Naive thymus-derived CD4-positive, alpha-beta T cell (primary cell): ENCODE results near the gene HTR3D. TPM values are rescaled to one million over a fixed set of nuclear protein-coding genes. Genes with fewer than 3 reads are reported as not detected.
"Not testable (repeated sequence)": the region's sequence is repeated elsewhere in the genome, so short reads cannot be mapped to it uniquely, and the experiment has no call there.

ENCODE experiments used
- ATAC-seq: fragments of 150-1000 bp; cut with Tn5 transposase; 2 replicates; pipeline ENCODE4 v1.10.0; 2021; ENCODE audit warnings: mild to moderate bottlenecking, moderate library complexity
- CTCF ChIA-PET: fragments of 350-600 bp; sonication (Branson Sonifier 250); formaldehyde crosslinking; loops from one replicate; lab custom pipeline; 2021; ENCODE audit warnings: antibody characterized with exemption; lab: Charles Lee
- POLR2A ChIA-PET: fragments of 350-600 bp; sonication (Branson Sonifier 250); formaldehyde crosslinking; loops from one replicate; lab custom pipeline; 2021; ENCODE audit warnings: antibody characterized with exemption, inconsistent platforms; lab: Charles Lee
- DNase-seq, 9 donors: peaks; one replicate each; pipeline versions ENCODE4 v3.0.0 to v3.0.0-alpha.2; 2020 to 2022; ENCODE audit warnings: mixed read lengths in 1 of 9
- H3K27ac ChIP-seq: one replicate; pipeline ENCODE4 v1.7.0; 2013; ENCODE audit warnings: mild to moderate bottlenecking, low read depth, low read length, moderate library complexity
- H3K27me3 ChIP-seq, 2 donors: one replicate each; pipeline ENCODE4 v1.7.0; 2013; ENCODE audit warnings: low read length in 2 of 2, mild to moderate bottlenecking in 2 of 2, moderate library complexity in 2 of 2; ENCODE audit not compliant: control insufficient read depth in 2 of 2, insufficient read depth in 2 of 2
- H3K36me3 ChIP-seq, 3 experiments: 1 replicate in 2 of 3; 2 replicates in 1 of 3; pipeline ENCODE4 v1.7.0; 2013; ENCODE audit warnings: low read length in 3 of 3, mild to moderate bottlenecking in 3 of 3, moderate library complexity in 1 of 3; ENCODE audit not compliant: insufficient read depth in 3 of 3, control insufficient read depth in 2 of 3
- H3K4me1 ChIP-seq, 2 donors: one replicate each; pipeline ENCODE4 v1.7.0; 2013; ENCODE audit warnings: low read length in 2 of 2, mild to moderate bottlenecking in 2 of 2, moderate library complexity in 1 of 2; ENCODE audit not compliant: control insufficient read depth in 2 of 2, insufficient read depth in 2 of 2
- H3K4me3 ChIP-seq: 2 replicates; pipeline ENCODE4 v1.7.0; 2013; ENCODE audit warnings: mild to moderate bottlenecking, low read length
- H3K9me3 ChIP-seq, 3 experiments: 1 replicate in 2 of 3; 2 replicates in 1 of 3; pipeline ENCODE4 v1.7.0; 2013; ENCODE audit warnings: low read length in 3 of 3; ENCODE audit not compliant: control insufficient read depth in 2 of 3
- H3K27ac Mint-ChIP-seq, 9 donors: one replicate each; pipeline ENCODE4 v1.8.0; 2020 to 2022; ENCODE audit warnings: mixed read lengths in 9 of 9, mild to moderate bottlenecking in 8 of 9, moderate library complexity in 5 of 9, inconsistent platforms in 2 of 9
- H3K27me3 Mint-ChIP-seq, 5 donors: one replicate each; pipeline ENCODE4 v1.8.0; 2021 to 2022; ENCODE audit warnings: mixed read lengths in 5 of 5, mild to moderate bottlenecking in 1 of 5
- H3K36me3 Mint-ChIP-seq, 5 donors: one replicate each; pipeline ENCODE4 v1.8.0; 2020 to 2022; ENCODE audit warnings: mixed read lengths in 5 of 5, mild to moderate bottlenecking in 3 of 5, inconsistent platforms in 1 of 5
- H3K4me1 Mint-ChIP-seq, 7 donors: one replicate each; pipeline ENCODE4 v1.8.0; 2020 to 2022; ENCODE audit warnings: mixed read lengths in 7 of 7, mild to moderate bottlenecking in 3 of 7, inconsistent platforms in 1 of 7
- H3K4me3 Mint-ChIP-seq, 10 donors: one replicate each; pipeline ENCODE4 v1.8.0; 2020 to 2022; ENCODE audit warnings: mild to moderate bottlenecking in 10 of 10, mixed read lengths in 10 of 10, moderate library complexity in 6 of 10, inconsistent platforms in 2 of 10
- H3K9me3 Mint-ChIP-seq, 11 donors: one replicate each; pipeline ENCODE4 v1.8.0; 2020 to 2022; ENCODE audit warnings: mixed read lengths in 11 of 11, mild to moderate bottlenecking in 4 of 11, inconsistent platforms in 1 of 11, moderate library complexity in 1 of 11
- intact Hi-C, 2 donors: fragments of 100-400 bp; cut with micrococcal nuclease; formaldehyde crosslinking; loops; one replicate each; pipeline ENCODE4 v1.15.1; 2023
- polyA plus RNA-seq, 2 donors: library from polyadenylated mRNA; unstranded; fragments of 300-500 nt; fragmentation: Illumina TruSeq; gene quantifications; one replicate each; pipeline ENCODE4 v1.2.3, GENCODE V29; 2021
- total RNA-seq, 6 experiments: library from RNA in 5 of 6; stranded (reverse) in 5 of 6; gene quantifications; 1 replicate in 5 of 6; 2 replicates in 1 of 6; pipeline ENCODE4 v1.2.3 and lab custom pipeline; 2021 to 2026

HTR3D gene
- total and polyA plus RNA-seq, 7 experiments from 2014 or later: not detected

DNA sequence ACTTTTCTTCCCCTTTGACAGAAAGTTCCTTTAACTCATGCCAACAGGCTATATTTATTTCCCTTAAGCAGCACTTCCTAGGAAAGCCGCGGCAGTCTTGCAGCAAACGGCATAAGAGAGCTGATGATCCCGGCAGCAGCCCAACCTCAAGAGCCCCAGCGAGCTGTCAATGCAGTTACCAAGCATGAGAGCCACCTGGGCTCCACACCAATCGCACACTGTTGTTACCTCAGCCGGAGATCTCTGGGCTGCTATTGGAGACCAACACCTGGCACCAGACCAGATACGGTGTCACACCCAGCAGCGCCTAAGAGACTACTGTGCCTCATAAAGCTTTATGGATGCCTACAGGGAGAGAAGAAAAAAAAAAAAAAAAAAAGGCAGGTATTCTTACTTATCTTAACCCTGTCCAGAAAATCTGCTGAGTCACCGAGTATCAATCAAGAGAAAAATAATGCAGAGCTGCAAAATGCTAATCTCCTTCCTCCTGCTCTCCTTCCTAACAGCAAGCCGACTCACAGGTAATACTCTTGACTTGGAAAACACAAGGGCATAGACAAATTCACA is 25.5 kb upstream of the HTR3D start:
- H3K27me3 ChIP-seq: no peaks in the 10 kb centered on the region
- ChIA-PET CTCF (no interaction called here), POLR2A (no interaction called here)
- Mint-ChIP-seq H3K9me3 (no peaks in the 10 kb centered on the region), H3K36me3 (peaks cover 4 to 22% (median 13%) of the 10 kb centered on the region in 5 donors), H3K27ac (peak overlapping the region in 1 of 9 donors; percentile 48), H3K4me3 (peak overlapping the region in 2 of 10 donors; percentile 28 to 48), H3K4me1 (peaks cover 10 to 12% (median 11%) of the 10 kb centered on the region in 7 donors), H3K27me3 (no peaks in the 10 kb centered on the region)
- DNase-seq (peak in 5 of 9 donors; percentile 18 to 52 (median 44)), ATAC-seq (peak; percentile 58)
- no peak overlapping the region for H3K27ac ChIP-seq
- no peaks in the 10 kb centered on the region for H3K9me3 ChIP-seq
- H3K36me3 ChIP-seq: peaks cover 0 to 1% (median 0%) of the 10 kb centered on the region in 3 experiments
- no peak overlapping the region for H3K4me3 ChIP-seq
- no peaks in the 10 kb centered on the region for H3K4me1 ChIP-seq
- intact Hi-C loops: no loop called here

DNA sequence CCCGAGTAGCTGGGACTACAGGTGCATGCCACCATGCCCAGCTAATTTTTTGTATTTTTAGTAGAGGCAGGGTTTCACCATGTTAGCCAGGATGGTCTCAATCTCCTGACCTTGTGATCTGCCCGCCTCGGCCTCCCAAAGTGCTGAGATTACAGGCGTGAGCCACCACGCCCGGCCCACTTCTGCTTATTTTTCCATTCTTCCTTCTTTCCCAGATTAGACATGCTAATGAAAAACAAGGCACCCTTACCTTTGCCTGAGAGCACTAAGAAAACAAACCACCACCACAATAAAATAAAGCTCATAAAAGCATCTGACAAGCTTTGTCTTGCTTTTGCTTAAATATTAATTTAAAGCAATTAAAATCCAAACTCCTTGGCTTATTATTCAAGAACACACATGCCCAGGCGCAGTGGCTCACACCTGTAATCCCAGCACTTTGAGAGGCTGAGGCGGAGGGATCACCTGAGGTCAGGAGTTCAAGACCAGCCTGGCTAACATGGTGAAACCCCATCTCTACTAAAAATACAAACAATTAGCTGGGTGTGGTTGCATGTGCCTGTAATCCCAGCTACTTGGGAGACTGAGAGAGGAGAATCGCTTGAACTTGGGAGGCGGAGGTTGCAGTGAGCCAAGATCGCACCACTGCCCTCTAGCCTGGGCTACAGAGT is 24.3 kb upstream of the HTR3D start:
- ATAC-seq, H3K4me3 ChIP-seq, CTCF ChIA-PET, H3K27me3 ChIP-seq, H3K27ac Mint-ChIP-seq, H3K36me3 ChIP-seq, H3K9me3 ChIP-seq, H3K27me3 Mint-ChIP-seq, H3K27ac ChIP-seq, H3K4me1 ChIP-seq, DNase-seq, intact Hi-C loops, H3K9me3 Mint-ChIP-seq, H3K4me3 Mint-ChIP-seq, POLR2A ChIA-PET: not testable (repeated sequence)
- peaks cover 6 to 12% (median 10%) of the 10 kb centered on the region in 7 donors for H3K4me1 Mint-ChIP-seq
- peaks cover 6 to 30% (median 16%) of the 10 kb centered on the region in 5 donors for H3K36me3 Mint-ChIP-seq

DNA sequence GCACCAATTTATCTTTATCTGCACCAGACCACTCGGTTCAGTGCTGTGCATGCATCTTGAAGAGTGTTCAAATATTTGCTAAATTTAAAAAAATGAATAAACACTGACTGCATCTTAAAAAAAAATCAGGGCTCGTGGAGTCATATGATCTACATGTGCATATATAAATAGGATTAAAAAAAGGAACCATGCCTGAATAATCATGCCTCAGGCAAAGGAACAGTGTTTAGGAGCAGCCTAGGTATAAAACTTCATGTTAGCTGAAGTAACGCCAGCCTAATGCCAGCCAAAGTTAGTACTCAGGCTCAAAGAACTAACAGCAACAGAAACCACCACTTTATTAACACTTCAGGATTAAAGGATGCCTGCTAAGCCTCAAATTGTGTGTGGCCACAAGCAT is 23.4 kb upstream of the HTR3D start:
- Histone ChIP-seq H3K4me3 (no peak overlapping the region), H3K4me1 (no peaks in the 10 kb centered on the region), H3K27ac (no peak overlapping the region), H3K9me3 (no peaks in the 10 kb centered on the region), H3K27me3 (no peaks in the 10 kb centered on the region), H3K36me3 (peaks cover 0 to 15% (median 0%) of the 10 kb centered on the region in 3 experiments)
- POLR2A ChIA-PET: no interaction called here
- H3K27ac Mint-ChIP-seq: no peak overlapping the region
- H3K4me1 Mint-ChIP-seq: peaks cover 6 to 15% (median 12%) of the 10 kb centered on the region in 7 donors
- intact Hi-C loops: no loop called here
- no peak overlapping the region for H3K4me3 Mint-ChIP-seq
- no peaks in the 10 kb centered on the region for H3K9me3 Mint-ChIP-seq
- ATAC-seq (no peak), DNase-seq (no peak)
- H3K27me3 Mint-ChIP-seq: no peaks in the 10 kb centered on the region
- CTCF ChIA-PET: interaction anchor here (0.6 kb wide), 1 partner anchor 717 kb away, joined by 3 read pairs; no protein-coding TSS in a partner anchor
- peaks cover 6 to 36% (median 21%) of the 10 kb centered on the region in 5 donors for H3K36me3 Mint-ChIP-seq

DNA sequence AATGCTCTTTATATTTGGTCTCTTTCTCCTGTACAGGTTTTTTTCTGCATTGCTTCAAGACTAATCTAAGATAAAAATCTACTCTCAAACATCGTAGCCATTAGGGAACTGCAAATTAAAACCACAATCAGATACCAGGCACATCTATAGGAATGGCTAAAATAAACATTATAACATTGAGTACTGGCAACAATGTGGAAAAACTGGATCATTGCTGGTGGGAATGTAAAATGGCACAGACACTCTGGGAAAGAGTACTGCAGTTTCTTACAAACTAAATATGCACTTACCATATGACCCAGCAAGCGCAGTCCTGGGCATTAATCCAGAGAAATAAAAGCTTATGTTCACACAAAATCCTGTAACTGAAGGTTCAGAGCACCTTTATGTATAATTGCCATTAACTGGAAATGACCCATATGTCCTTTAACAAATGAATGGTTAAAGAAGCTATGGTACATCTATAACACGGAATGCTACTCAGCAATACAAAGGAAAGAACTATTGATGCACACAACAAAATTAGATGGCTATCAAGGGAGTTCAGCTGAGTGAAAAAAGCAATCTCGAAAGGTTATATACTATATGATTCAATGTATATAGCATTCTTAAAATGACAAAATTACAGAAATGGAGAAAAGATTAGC is 20.2 kb upstream of the HTR3D start:
- ChIA-PET CTCF (interaction anchor here (0.7 kb wide), 1 partner anchor 39 kb away, joined by 4 read pairs; no protein-coding TSS in a partner anchor), POLR2A (no interaction called here)
- Mint-ChIP-seq H3K4me1 (peaks cover 9 to 16% (median 11%) of the 10 kb centered on the region in 7 donors), H3K4me3 (no peak overlapping the region), H3K27me3 (no peaks in the 10 kb centered on the region), H3K36me3 (peaks cover 2 to 38% (median 18%) of the 10 kb centered on the region in 5 donors), H3K9me3 (no peaks in the 10 kb centered on the region), H3K27ac (no peak overlapping the region)
- Histone ChIP-seq H3K4me3 (no peak overlapping the region), H3K36me3 (peaks cover 0 to 15% (median 0%) of the 10 kb centered on the region in 3 experiments), H3K27me3 (no peaks in the 10 kb centered on the region), H3K27ac (no peak overlapping the region), H3K9me3 (no peaks in the 10 kb centered on the region), H3K4me1 (no peaks in the 10 kb centered on the region)
- DNase-seq (no peak), ATAC-seq (no peak)
- intact Hi-C loops: loop anchor here in 1 of 2 donors (10.0 kb wide), 1 partner anchor 1217 kb away; the partner anchor contains the start of gene ATP11B

DNA sequence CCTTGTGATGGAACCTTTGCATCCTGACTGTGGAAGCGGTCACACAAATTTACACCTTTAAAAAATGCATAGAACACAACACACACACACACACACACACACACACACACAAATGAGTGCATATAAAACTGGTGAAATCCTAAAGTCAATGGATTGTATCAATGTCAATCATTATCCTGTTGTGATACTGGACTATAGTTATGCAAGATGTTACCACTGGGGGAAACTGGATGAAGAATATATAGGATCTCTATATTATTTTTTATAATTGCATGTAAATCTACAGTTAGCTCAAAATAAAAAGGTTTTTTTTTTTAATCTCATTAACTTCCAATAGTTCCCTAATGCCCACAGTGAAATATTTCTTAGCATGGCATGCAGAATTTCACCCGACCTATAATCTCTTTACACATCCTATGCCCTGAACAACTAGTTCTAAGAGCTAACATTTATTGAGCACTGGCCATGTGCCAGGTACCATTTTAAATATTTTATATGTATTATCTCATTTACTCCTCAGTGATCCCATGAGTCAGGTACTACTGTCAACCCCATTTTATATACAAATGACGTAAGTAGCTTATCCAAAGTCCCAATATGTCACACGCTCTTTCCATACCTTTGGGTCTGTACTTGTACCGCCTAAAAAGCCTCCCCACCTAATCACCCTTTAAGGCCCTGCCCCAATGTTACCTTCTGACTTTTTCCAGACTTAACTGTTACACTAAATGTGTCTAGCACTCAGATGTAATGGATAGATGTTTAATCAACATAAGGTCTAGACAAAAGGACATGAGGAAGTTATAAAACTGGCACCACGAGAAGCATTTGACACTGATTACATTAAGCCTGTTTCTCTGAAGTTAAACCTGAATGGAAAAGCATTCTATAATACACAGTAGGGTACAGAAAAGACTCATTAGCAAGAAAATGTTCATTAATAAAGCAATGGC is 19.3 kb upstream of the HTR3D start:
- Histone ChIP-seq H3K4me3 (no peak overlapping the region), H3K4me1 (peaks cover 7% of the 10 kb centered on the region in 2 donors), H3K36me3 (peaks cover 0 to 15% (median 0%) of the 10 kb centered on the region in 3 experiments), H3K27ac (no peak overlapping the region), H3K27me3 (no peaks in the 10 kb centered on the region), H3K9me3 (no peaks in the 10 kb centered on the region)
- Mint-ChIP-seq H3K4me3 (no peak overlapping the region), H3K36me3 (peaks cover 2 to 38% (median 18%) of the 10 kb centered on the region in 5 donors), H3K27me3 (no peaks in the 10 kb centered on the region), H3K27ac (peak overlapping the region in 1 of 9 donors; percentile 40), H3K9me3 (no peaks in the 10 kb centered on the region), H3K4me1 (peaks cover 8 to 20% (median 16%) of the 10 kb centered on the region in 7 donors)
- CTCF ChIA-PET: no interaction called here
- DNase-seq (no peak), ATAC-seq (no peak)
- POLR2A ChIA-PET: no interaction called here
- intact Hi-C loops: loop anchor here in 1 of 2 donors (10.0 kb wide), 1 partner anchor 1217 kb away; the partner anchor contains the start of gene ATP11B
